ENCODE measurements around the gene CD1E.
"Not testable (repeated sequence)": the region's sequence is repeated elsewhere in the genome, so short reads cannot be mapped to it uniquely, and the experiment has no call there.

The CD1E gene

GRCh38 chr1:158366783-158367182, 13.1 kb downstream of the CD1E start:
- FAIRE-seq, result no peak

GRCh38 chr1:158371188-158371953, 17.7 kb downstream of the CD1E start:
- no peak for FAIRE-seq

GRCh38 chr1:158374101-158374500, 20.4 kb downstream of the CD1E start:
- FAIRE-seq, result not testable (repeated sequence)

GRCh38 chr1:158374860-158375259, 21.2 kb downstream of the CD1E start:
- no peak for FAIRE-seq

GRCh38 chr1:158390331-158390730, 36.6 kb downstream of the CD1E start:
- no peak for FAIRE-seq

GRCh38 chr1:158391099-158391498, 37.4 kb downstream of the CD1E start:
- FAIRE-seq, result no peak

- FAIRE-seq, result no peak
Observed at GRCh38 chr1:158393476-158393875, 39.8 kb downstream of the CD1E start.

GRCh38 chr1:158396646-158397045, 43.0 kb downstream of the CD1E start:
- FAIRE-seq, result no peak

- FAIRE-seq, result no peak
Observed at GRCh38 chr1:158398818-158399514, 45.3 kb downstream of the CD1E start, which contains the start of gene OR10T2. OR10T2 (minus strand) TSS chr1:158399466; CDS start chr1:158399466, 0 bp downstream.

- no peak for FAIRE-seq
Observed at GRCh38 chr1:158400871-158401270, 47.2 kb downstream of the CD1E start.

- FAIRE-seq, result no peak
Observed at GRCh38 chr1:158407092-158407491, 53.4 kb downstream of the CD1E start.
